Lung (tissue), 12 donors: ENCODE results near the gene BCAS3. TPM values are rescaled to one million over a fixed set of nuclear protein-coding genes. Genes with fewer than 3 reads are reported as not detected.

ENCODE experiments used
- ATAC-seq: fragments of 200-7000 bp; cut with Tn5 transposase; one replicate; pipeline ENCODE4 v1.9.1; 2020; ENCODE audit warnings: moderate number of reproducible peaks; ENCODE audit not compliant: insufficient read depth, low FRiP score
- DNase-seq, 3 donors: peaks; one replicate each; pipeline ENCODE4 v3.0.0-alpha.2; 2013 to 2017
- H3K27ac ChIP-seq, 2 donors: one replicate each; pipeline ENCODE4 v1.5.1; 2013; ENCODE audit warnings: mild to moderate bottlenecking in 2 of 2, moderate library complexity in 2 of 2, control low read depth in 1 of 2, inconsistent platforms in 1 of 2, low read depth in 1 of 2, low read length in 1 of 2
- H3K27me3 ChIP-seq, 3 donors: one replicate each; pipeline ENCODE4 v1.5.1; 2013; ENCODE audit warnings: low read length in 2 of 3; ENCODE audit not compliant: control insufficient read depth in 3 of 3, insufficient read depth in 3 of 3
- H3K36me3 ChIP-seq, 4 donors: one replicate each; pipeline ENCODE4 v1.5.1; 2013; ENCODE audit warnings: low read length in 4 of 4, mild to moderate bottlenecking in 1 of 4, moderate library complexity in 1 of 4; ENCODE audit not compliant: control insufficient read depth in 4 of 4, insufficient read depth in 4 of 4
- H3K4me1 ChIP-seq, 5 donors: one replicate each; pipeline ENCODE4 v1.5.1; 2013; ENCODE audit warnings: low read length in 5 of 5, mild to moderate bottlenecking in 2 of 5, moderate library complexity in 1 of 5; ENCODE audit not compliant: control insufficient read depth in 5 of 5, insufficient read depth in 5 of 5
- H3K4me3 ChIP-seq: one replicate; pipeline ENCODE4 v1.5.1; 2013; ENCODE audit warnings: mild to moderate bottlenecking, control low read depth, moderate library complexity
- H3K9ac ChIP-seq, 2 donors: one replicate each; pipeline ENCODE4 v1.5.1; 2013; ENCODE audit warnings: low read length in 2 of 2, control low read depth in 1 of 2; ENCODE audit not compliant: insufficient read depth in 1 of 2
- H3K9me3 ChIP-seq, 4 donors: one replicate each; pipeline ENCODE4 v1.5.1; 2013; ENCODE audit warnings: low read length in 3 of 4, mild to moderate bottlenecking in 1 of 4, moderate library complexity in 1 of 4; ENCODE audit not compliant: control insufficient read depth in 4 of 4, insufficient read depth in 3 of 4
- CTCF ChIP-seq: IDR thresholded peaks from 2 replicates; pipeline ENCODE4 v1.5.1; 2012; ENCODE audit warnings: mild to moderate bottlenecking; ENCODE audit errors: control extremely low read depth, extremely low read depth
- WGBS, 2 donors: extraction: QIAGEN DNeasy Blood & Tissue Kit; methylation state at CpG; one replicate each; pipeline ENCODE4 v1.1.7; 2013; 5-methylcytosine and 5-hydroxymethylcytosine counted together
- polyA plus RNA-seq, 2 donors: library from polyadenylated mRNA; stranded (reverse); fragments of 200-250 nt; gene quantifications; one replicate each; pipeline ENCODE4 v1.2.1, GENCODE V29; 2013
- total RNA-seq, 2 donors: library from RNA; depleted of rRNA in 1 of 2; stranded (reverse); fragments of >200 nt in 1 of 2; gene quantifications; one replicate each; pipeline ENCODE4 v1.2.1, GENCODE V29; 2014 to 2021
- donor health status: control.
- donor health status: control.
- donor health status: Bipolar disorder and iron deficiency.
- donor health status: healthy.
- donor health status: DM: yes; HTN: yes; CAD: no.

The BCAS3 gene
- total and polyA plus RNA-seq, 4 donors = 4.0 to 101 (median 20.3) TPM

- H3K4me1 ChIP-seq = peaks cover 0 to 12% (median 1%) of the 10 kb centered on the region in 5 donors
- H3K4me3 ChIP-seq = no peak overlapping the region
- H3K9me3 ChIP-seq = no peaks in the 10 kb centered on the region
- no peak for TF ChIP-seq CTCF
- ATAC-seq (no peak), DNase-seq (no peak)
- no peaks in the 10 kb centered on the region for H3K36me3 ChIP-seq
- no peaks in the 10 kb centered on the region for H3K27me3 ChIP-seq
- H3K27ac ChIP-seq = no peak overlapping the region
- no peak overlapping the region for H3K9ac ChIP-seq
- 93 to 95% methylated on average over 9 of the region's 9 CpGs for WGBS, 2 donors
These were observed 685.4 kb downstream of the BCAS3 start for GRCh38 chr17:61362852-61363600.

GRCh38 chr17:61363601-61364462 lies 686.2 kb downstream of the BCAS3 start:
- Histone ChIP-seq H3K4me3 (no peak overlapping the region), H3K36me3 (no peaks in the 10 kb centered on the region), H3K27ac (no peak overlapping the region), H3K9ac (no peak overlapping the region), H3K4me1 (peaks cover 0 to 12% (median 1%) of the 10 kb centered on the region in 5 donors), H3K9me3 (no peaks in the 10 kb centered on the region), H3K27me3 (no peaks in the 10 kb centered on the region)
- DNase-seq (no peak), ATAC-seq (no peak)
- WGBS, 2 donors = 95 to 96% methylated on average over 13 of the region's 13 CpGs
- no peak for TF ChIP-seq CTCF

GRCh38 chr17:61364463-61364846 lies 686.8 kb downstream of the BCAS3 start:
- no peak overlapping the region for H3K27ac ChIP-seq
- peaks cover 0 to 12% (median 1%) of the 10 kb centered on the region in 5 donors for H3K4me1 ChIP-seq
- DNase-seq = no peak
- H3K9ac ChIP-seq = no peak overlapping the region
- no peak overlapping the region for H3K4me3 ChIP-seq
- TF ChIP-seq CTCF = no peak
- no peak for ATAC-seq
- no peaks in the 10 kb centered on the region for H3K36me3 ChIP-seq
- no peaks in the 10 kb centered on the region for H3K27me3 ChIP-seq
- 88 to 96% methylated on average over 3 of the region's 3 CpGs for WGBS, 2 donors
- no peaks in the 10 kb centered on the region for H3K9me3 ChIP-seq
